ENCODE data around the gene RXRG.

The RXRG gene

GRCh38 chr1:165484532-165484931, 39.6 kb upstream of the RXRG start:
- POLR2A ChIA-PET = no interaction called here
- no peak for DNase-seq (ENCODE audit: low read depth, low spot score)
- no peak overlapping the region for H3K4me3 ChIP-seq (ENCODE audit: low read depth, low read length)
- TF ChIP-seq CTCF (IDR thresholded peaks at IDR 0.05; ENCODE audit: insufficient read depth, low read length, missing control alignments) = no peak
- CTCF ChIA-PET = no interaction called here

DNA sequence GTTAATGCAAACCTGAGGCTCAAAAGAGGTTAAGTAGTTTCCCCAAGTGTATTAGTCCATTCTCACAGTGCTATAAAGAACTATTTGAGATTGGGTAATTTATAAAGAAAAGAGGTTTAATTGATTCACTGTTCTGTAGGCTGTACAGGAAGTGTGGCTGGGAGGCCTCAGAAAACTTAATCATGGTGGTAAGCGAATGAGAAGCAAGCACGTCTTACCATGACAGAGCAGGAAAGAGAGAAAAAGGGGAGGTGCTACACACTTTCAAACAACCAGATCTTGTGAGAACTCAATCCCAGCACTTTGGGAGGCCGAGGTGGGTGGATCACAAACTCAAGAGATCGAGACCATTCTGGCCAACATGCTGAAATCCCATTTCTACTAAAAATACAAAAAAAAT, 38.5 kb upstream of the RXRG start:
- POLR2A ChIA-PET = no interaction called here

GRCh38 chr1:165481820-165482532, 37.0 kb upstream of the RXRG start:
- H3K4me3 ChIP-seq (ENCODE audit: low read depth, low read length) = no peak overlapping the region
- DNase-seq (ENCODE audit: low read depth, low spot score) = peak; percentile 21
- ChIA-PET CTCF (interaction anchor here (1.2 kb wide), 1 partner anchor 89 kb away, joined by 3 read pairs; no protein-coding TSS in a partner anchor), POLR2A (no interaction called here)
- no peak for TF ChIP-seq CTCF (IDR thresholded peaks at IDR 0.05; ENCODE audit: insufficient read depth, low read length, missing control alignments)

More for the DNA sequence above, 38.5 kb upstream of the RXRG start:
- CTCF ChIA-PET = interaction anchor here (1.2 kb wide), 1 partner anchor 90 kb away, joined by 3 read pairs; no protein-coding TSS in a partner anchor
- no peak for DNase-seq (ENCODE audit: low read depth, low spot score)
- no peak overlapping the region for H3K4me3 ChIP-seq (ENCODE audit: low read depth, low read length)
- TF ChIP-seq CTCF (IDR thresholded peaks at IDR 0.05; ENCODE audit: insufficient read depth, low read length, missing control alignments) = no peak

DNA sequence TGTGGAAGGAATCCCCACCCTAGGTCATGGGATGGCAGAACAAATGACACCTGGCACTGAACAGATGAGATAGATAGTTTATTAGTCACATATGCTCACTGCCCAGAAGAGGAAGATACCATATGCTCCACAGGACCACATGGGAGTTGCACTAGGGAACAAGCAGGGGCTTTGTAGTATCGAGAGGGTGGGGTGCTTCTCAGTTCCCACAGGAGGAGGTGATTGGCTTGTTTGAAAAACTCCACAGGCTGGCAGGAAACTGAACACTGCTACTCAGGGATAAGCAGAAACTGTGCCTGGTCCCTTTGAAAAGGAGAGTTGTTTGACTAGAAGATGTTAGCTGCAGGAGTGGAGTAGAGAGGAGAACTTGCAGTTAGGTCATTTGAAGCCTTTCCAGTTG, 31.9 kb upstream of the RXRG start:
- no peak overlapping the region for H3K4me3 ChIP-seq (ENCODE audit: low read depth, low read length)
- no peak for TF ChIP-seq CTCF (IDR thresholded peaks at IDR 0.05; ENCODE audit: insufficient read depth, low read length, missing control alignments)
- POLR2A ChIA-PET = no interaction called here
- CTCF ChIA-PET = no interaction called here
- DNase-seq (ENCODE audit: low read depth, low spot score) = no peak

DNA sequence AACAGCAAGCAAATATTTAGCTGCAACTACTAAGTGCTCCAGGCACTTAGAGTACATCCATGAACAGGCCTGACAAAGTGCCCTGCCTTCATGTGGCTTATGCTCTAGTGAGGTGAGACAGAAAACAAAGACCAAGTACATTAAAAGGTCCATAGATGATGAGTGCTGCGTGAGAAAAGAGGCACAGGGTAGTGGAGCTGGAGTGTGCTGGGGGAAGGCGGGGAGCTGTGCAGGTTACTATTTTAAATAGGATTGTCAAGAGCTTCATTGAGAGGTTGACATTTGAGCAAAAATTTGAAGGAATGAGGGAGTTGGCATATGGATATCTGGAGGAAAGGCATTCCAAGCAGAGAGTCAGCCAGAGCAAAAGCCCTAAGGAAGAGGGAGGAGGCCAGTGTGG, 29.3 kb upstream of the RXRG start:
- no peak for DNase-seq (ENCODE audit: low read depth, low spot score)
- CTCF ChIA-PET = no interaction called here
- POLR2A ChIA-PET = no interaction called here
- no peak for TF ChIP-seq CTCF (IDR thresholded peaks at IDR 0.05; ENCODE audit: insufficient read depth, low read length, missing control alignments)
- no peak overlapping the region for H3K4me3 ChIP-seq (ENCODE audit: low read depth, low read length)

- ChIA-PET CTCF (interaction anchor here (1.4 kb wide), 1 partner anchor 105 kb away, joined by 3 read pairs; no protein-coding TSS in a partner anchor), POLR2A (no interaction called here)
- no peak for TF ChIP-seq CTCF (IDR thresholded peaks at IDR 0.05; ENCODE audit: insufficient read depth, low read length, missing control alignments)
- no peak for DNase-seq (ENCODE audit: low read depth, low spot score)
- no peak overlapping the region for H3K4me3 ChIP-seq (ENCODE audit: low read depth, low read length)
Measured at GRCh38 chr1:165473081-165473480, 28.2 kb upstream of the RXRG start.

Measured in AG04449 (cell line).